Measurements from ENCODE around the gene DTNB. TPM values are rescaled to one million over a fixed set of nuclear protein-coding genes. Genes with fewer than 3 reads are reported as not detected.
"Not testable (repeated sequence)": the region's sequence is repeated elsewhere in the genome, so short reads cannot be mapped to it uniquely, and the experiment has no call there.

The DTNB gene
- total RNA-seq, 4 donors from 2014 or later: 0.70 to 23.1 (median 6.1) TPM

GRCh38 chr2:25411281-25411680, 262.1 kb downstream of the DTNB start:
- no peaks in the 10 kb centered on the region for H3K9me3 ChIP-seq
- no peak overlapping the region for H3K4me3 ChIP-seq
- H3K27me3 ChIP-seq: no peaks in the 10 kb centered on the region
- TF ChIP-seq CTCF (IDR thresholded peaks at IDR 0.05): no peak
- no peak for TF ChIP-seq POLR2A (IDR thresholded peaks at IDR 0.05)
- H3K4me1 ChIP-seq: no peaks in the 10 kb centered on the region
- DNase-seq: peak in 1 of 3 donors; percentile 42
- H3K27ac ChIP-seq: peak overlapping the region in 1 of 4 donors; percentile 48
- no peaks in the 10 kb centered on the region for H3K36me3 ChIP-seq

GRCh38 chr2:25410370-25410769, 263.0 kb downstream of the DTNB start:
- DNase-seq: peak in 1 of 3 donors; percentile 45
- Histone ChIP-seq H3K27me3 (no peaks in the 10 kb centered on the region), H3K4me3 (no peak overlapping the region), H3K36me3 (no peaks in the 10 kb centered on the region), H3K4me1 (no peaks in the 10 kb centered on the region), H3K27ac (peak overlapping the region in 1 of 4 donors; percentile 48), H3K9me3 (no peaks in the 10 kb centered on the region)
- TF ChIP-seq CTCF (IDR thresholded peaks at IDR 0.05): no peak
- TF ChIP-seq POLR2A (IDR thresholded peaks at IDR 0.05): no peak

GRCh38 chr2:25409468-25409867, 263.9 kb downstream of the DTNB start:
- H3K27me3 ChIP-seq: no peaks in the 10 kb centered on the region
- DNase-seq: no peak
- H3K4me1 ChIP-seq: no peaks in the 10 kb centered on the region
- TF ChIP-seq POLR2A (IDR thresholded peaks at IDR 0.05): no peak
- H3K36me3 ChIP-seq: no peaks in the 10 kb centered on the region
- no peak overlapping the region for H3K4me3 ChIP-seq
- no peak overlapping the region for H3K27ac ChIP-seq
- H3K9me3 ChIP-seq: no peaks in the 10 kb centered on the region

GRCh38 chr2:25409044-25409443, 264.3 kb downstream of the DTNB start:
- TF ChIP-seq CTCF (IDR thresholded peaks at IDR 0.05) (no peak), POLR2A (IDR thresholded peaks at IDR 0.05) (no peak)
- no peaks in the 10 kb centered on the region for H3K27me3 ChIP-seq
- DNase-seq: no peak
- H3K27ac ChIP-seq: no peak overlapping the region
- no peaks in the 10 kb centered on the region for H3K9me3 ChIP-seq
- H3K36me3 ChIP-seq: no peaks in the 10 kb centered on the region
- no peak overlapping the region for H3K4me3 ChIP-seq
- H3K4me1 ChIP-seq: peaks cover 0 to 2% (median 0%) of the 10 kb centered on the region in 4 donors

GRCh38 chr2:25405611-25406295, 267.6 kb downstream of the DTNB start:
- H3K4me3 ChIP-seq: no peak overlapping the region
- TF ChIP-seq POLR2A (IDR thresholded peaks at IDR 0.05) (no peak), CTCF (IDR thresholded peaks at IDR 0.05) (no peak)

GRCh38 chr2:25403120-25403760, 270.1 kb downstream of the DTNB start:
- H3K4me1 ChIP-seq, H3K4me3 ChIP-seq, H3K27me3 ChIP-seq, DNase-seq, H3K9me3 ChIP-seq, H3K36me3 ChIP-seq: not testable (repeated sequence)
- peak overlapping the region in 2 of 4 donors; percentile 27 to 76 for H3K27ac ChIP-seq

More at GRCh38 chr2:25405611-25406295, 267.6 kb downstream of the DTNB start:
- H3K9me3 ChIP-seq: no peaks in the 10 kb centered on the region
- no peaks in the 10 kb centered on the region for H3K36me3 ChIP-seq
- DNase-seq: no peak
- H3K27ac ChIP-seq: no peak overlapping the region
- H3K27me3 ChIP-seq: no peaks in the 10 kb centered on the region
- H3K4me1 ChIP-seq: peaks cover 0 to 7% (median 3%) of the 10 kb centered on the region in 4 donors

All from Peyer's patch (tissue), 4 donors.